ENCODE measurements around the gene ERG. TPM values are rescaled to one million over a fixed set of nuclear protein-coding genes. Genes with fewer than 3 reads are reported as not detected.

Gene ERG
- total and polyA plus RNA-seq, 2 donors from 2014 or later = 6.6 to 29.6 TPM

DNA sequence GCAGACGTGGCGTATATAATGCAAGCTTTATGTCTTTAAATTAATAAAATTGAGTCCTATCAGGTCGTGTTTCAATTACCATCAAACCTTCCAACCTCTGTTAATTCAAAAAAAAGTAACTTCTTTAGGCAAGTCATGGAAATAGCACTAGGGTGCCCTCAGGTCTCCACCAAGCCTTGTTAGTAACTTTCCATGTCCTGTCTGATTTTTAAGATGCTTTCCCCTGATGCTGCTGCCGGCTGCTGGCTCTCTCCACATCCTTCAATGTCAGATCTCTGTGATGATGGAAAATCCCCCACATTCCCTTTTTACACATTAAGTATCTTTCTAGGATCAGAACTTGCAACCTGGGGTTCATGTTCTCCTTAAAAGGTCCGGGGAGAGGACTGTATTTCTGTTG, 3.0 kb downstream of the ERG start:
- H3K9ac ChIP-seq (ENCODE audit: low read length in 3 of 3) = peak overlapping the region in 1 of 3 donors; percentile 14
- FAIRE-seq (no peak), DNase-seq (no peak)
- intact Hi-C loops (cut with DNase I) = no loop called here
- no peaks in the 10 kb centered on the region for H3K36me3 ChIP-seq (ENCODE audit: control insufficient read depth in 2 of 3, insufficient read depth in 3 of 3, low read length in 3 of 3)
- peak overlapping the region in 1 of 2 donors; percentile 16 for H3K27ac ChIP-seq (ENCODE audit: low read depth in 2 of 2, low read length in 2 of 2)
- peak overlapping the region in 2 of 3 donors; percentile 28 to 57 for H3K4me3 ChIP-seq (ENCODE audit: low read length in 3 of 3)
- TF ChIP-seq, protein P1, sequence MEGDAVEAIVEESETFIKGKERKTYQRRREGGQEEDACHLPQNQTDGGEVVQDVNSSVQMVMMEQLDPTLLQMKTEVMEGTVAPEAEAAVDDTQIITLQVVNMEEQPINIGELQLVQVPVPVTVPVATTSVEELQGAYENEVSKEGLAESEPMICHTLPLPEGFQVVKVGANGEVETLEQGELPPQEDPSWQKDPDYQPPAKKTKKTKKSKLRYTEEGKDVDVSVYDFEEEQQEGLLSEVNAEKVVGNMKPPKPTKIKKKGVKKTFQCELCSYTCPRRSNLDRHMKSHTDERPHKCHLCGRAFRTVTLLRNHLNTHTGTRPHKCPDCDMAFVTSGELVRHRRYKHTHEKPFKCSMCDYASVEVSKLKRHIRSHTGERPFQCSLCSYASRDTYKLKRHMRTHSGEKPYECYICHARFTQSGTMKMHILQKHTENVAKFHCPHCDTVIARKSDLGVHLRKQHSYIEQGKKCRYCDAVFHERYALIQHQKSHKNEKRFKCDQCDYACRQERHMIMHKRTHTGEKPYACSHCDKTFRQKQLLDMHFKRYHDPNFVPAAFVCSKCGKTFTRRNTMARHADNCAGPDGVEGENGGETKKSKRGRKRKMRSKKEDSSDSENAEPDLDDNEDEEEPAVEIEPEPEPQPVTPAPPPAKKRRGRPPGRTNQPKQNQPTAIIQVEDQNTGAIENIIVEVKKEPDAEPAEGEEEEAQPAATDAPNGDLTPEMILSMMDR (IDR thresholded peaks at IDR 0.05; ENCODE audit: borderline replicate concordance, extremely low read depth, insufficient read depth) = no peak
- no peaks in the 10 kb centered on the region for H3K27me3 ChIP-seq (ENCODE audit: control insufficient read depth, insufficient read depth, low read length)
- H3K9me3 ChIP-seq (ENCODE audit: control insufficient read depth in 2 of 3, insufficient read depth in 1 of 3, low read length in 3 of 3) = no peaks in the 10 kb centered on the region
- peaks cover 0 to 4% (median 0%) of the 10 kb centered on the region in 3 donors for H3K4me1 ChIP-seq (ENCODE audit: control insufficient read depth in 2 of 3, insufficient read depth in 2 of 3, low read depth in 1 of 3, low read length in 3 of 3)

DNA sequence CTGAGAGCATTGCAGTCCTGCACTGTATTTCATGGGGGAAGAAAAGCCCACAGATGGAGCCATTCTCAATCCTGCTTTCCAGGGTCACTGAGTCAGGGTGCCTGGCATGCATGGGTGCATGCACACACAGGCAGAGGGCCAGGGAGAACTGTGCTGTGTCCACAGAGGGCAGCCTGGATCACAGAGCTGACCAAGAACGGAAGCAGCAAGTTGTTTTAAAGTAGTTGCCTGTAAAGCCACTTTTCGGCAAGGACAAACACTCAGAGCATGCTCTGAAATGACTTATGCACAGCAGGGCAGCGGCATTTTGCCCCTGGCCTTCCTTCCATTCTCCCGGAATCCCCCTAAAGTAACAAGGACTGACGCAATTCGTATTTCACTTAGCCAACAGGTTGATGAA, 3.6 kb downstream of the ERG start:
- Histone ChIP-seq H3K27ac (ENCODE audit: low read depth in 2 of 2, low read length in 2 of 2) (peak overlapping the region in 1 of 2 donors; percentile 16), H3K9ac (ENCODE audit: low read length in 3 of 3) (peak overlapping the region in 1 of 3 donors; percentile 14), H3K27me3 (ENCODE audit: control insufficient read depth, insufficient read depth, low read length) (no peaks in the 10 kb centered on the region), H3K4me3 (ENCODE audit: low read length in 3 of 3) (peak overlapping the region in 2 of 3 donors; percentile 19 to 57), H3K9me3 (ENCODE audit: control insufficient read depth in 2 of 3, insufficient read depth in 1 of 3, low read length in 3 of 3) (no peaks in the 10 kb centered on the region), H3K4me1 (ENCODE audit: control insufficient read depth in 2 of 3, insufficient read depth in 2 of 3, low read depth in 1 of 3, low read length in 3 of 3) (peaks cover 0 to 4% (median 0%) of the 10 kb centered on the region in 3 donors), H3K36me3 (ENCODE audit: control insufficient read depth in 2 of 3, insufficient read depth in 3 of 3, low read length in 3 of 3) (no peaks in the 10 kb centered on the region)
- peak in 2 of 5 donors; percentile 37 to 77 for DNase-seq
- no peak for FAIRE-seq
- intact Hi-C loops (cut with DNase I) = no loop called here
- TF ChIP-seq, protein P1 (IDR thresholded peaks at IDR 0.05; ENCODE audit: borderline replicate concordance, extremely low read depth, insufficient read depth) = no peak

DNA sequence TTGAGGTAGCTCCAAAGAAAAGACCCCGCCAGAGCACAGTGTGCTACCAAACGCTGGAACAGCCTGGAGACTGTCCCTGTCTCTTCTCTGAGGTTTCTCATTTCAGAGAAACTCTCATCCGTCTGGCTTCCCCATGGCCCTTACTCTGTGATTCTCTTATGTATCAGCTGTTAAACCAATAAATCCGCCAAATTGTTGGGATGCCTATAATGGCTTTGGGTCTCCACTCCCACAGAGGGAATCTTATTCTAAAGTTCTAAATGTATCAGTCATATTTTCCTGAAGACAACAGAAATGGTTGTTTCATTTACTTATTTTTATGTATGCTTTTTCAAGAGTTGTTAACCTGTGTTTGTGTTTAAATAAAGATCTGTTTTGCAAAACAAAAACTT, 4.0 kb downstream of the ERG start:
- intact Hi-C loops (cut with DNase I) = no loop called here
- TF ChIP-seq, protein P1 (IDR thresholded peaks at IDR 0.05; ENCODE audit: borderline replicate concordance, extremely low read depth, insufficient read depth) = no peak
- DNase-seq (peak in 1 of 5 donors; percentile 42), FAIRE-seq (no peak)
- H3K36me3 ChIP-seq (ENCODE audit: control insufficient read depth in 2 of 3, insufficient read depth in 3 of 3, low read length in 3 of 3) = no peaks in the 10 kb centered on the region
- H3K4me1 ChIP-seq (ENCODE audit: control insufficient read depth in 2 of 3, insufficient read depth in 2 of 3, low read depth in 1 of 3, low read length in 3 of 3) = peaks cover 0 to 4% (median 0%) of the 10 kb centered on the region in 3 donors
- H3K9ac ChIP-seq (ENCODE audit: low read length in 3 of 3) = peak overlapping the region in 1 of 3 donors; percentile 14
- H3K27ac ChIP-seq (ENCODE audit: low read depth in 2 of 2, low read length in 2 of 2) = peak overlapping the region in 1 of 2 donors; percentile 2
- H3K27me3 ChIP-seq (ENCODE audit: control insufficient read depth, insufficient read depth, low read length) = no peaks in the 10 kb centered on the region
- no peaks in the 10 kb centered on the region for H3K9me3 ChIP-seq (ENCODE audit: control insufficient read depth in 2 of 3, insufficient read depth in 1 of 3, low read length in 3 of 3)
- H3K4me3 ChIP-seq (ENCODE audit: low read length in 3 of 3) = no peak overlapping the region
